Ramos (cell line): ENCODE measurements around the gene TMEM269.
"Not testable (repeated sequence)": the region's sequence is repeated elsewhere in the genome, so short reads cannot be mapped to it uniquely, and the experiment has no call there.

Experiments used
- in situ Hi-C: fragments of 300-500 bp; cut with MboI; formaldehyde crosslinking; loops from one replicate; pipeline ENCODE4 v1.14.3; 2022; ENCODE audit warnings: low sequenced_read_pairs; ENCODE audit not compliant: unreplicated experiment

Gene TMEM269

DNA sequence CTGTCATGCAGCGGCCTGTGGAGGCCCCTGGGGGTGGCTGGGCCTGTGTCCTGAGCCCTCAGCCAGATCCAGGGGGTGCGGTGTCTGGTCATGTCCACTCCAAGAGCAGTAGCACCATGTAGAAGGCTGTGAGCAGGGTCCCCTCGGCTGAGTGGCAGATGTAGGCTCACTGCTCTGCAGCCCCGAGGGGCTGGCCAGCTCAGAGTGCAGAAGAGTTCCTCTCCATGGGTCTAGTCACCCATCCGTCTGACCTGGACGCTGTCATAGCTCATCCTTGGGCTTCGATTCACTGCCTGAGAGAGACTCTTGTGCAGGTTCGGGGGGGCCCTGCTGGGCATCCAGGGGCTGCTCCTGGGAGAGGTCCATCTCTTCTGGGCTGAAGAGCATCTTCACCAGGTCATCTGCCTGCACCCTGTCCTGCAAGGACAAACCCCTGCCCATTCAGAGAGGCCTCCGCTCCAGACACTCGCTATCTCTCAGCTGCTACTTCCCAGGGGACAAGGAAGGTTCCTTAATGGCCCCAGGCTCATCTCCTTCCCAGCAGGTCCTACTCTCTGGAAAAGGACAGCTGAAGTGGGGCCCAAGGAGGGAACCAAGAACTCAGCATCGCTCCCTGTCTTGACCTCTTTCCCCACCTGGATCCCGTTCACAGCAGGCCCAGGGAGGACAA, 38.2 kb upstream of the TMEM269 start:
- in situ Hi-C loops: loop anchor here (10.0 to 25.0 kb wide), 2 partner anchors 159 to 602 kb away; no protein-coding TSS in a partner anchor

DNA sequence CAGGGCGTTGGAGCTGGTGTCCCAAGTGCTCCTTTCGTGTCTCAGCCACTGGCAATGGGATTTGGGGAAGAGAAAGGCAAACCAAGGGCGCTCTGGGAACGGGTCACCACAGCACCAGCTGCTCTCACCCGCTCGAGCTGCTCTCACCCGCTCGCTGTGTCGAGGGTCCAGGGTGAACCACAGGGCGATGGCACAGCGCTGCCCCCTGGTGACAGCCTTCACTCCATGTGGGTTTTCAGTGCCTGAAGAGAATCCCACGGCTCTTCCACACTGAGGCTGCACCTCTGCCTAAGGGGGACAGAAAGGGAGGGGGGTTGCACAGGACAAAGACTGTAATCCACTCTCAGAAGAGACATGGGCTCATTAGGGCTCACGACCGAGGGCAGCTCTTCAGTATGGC, 37.7 kb upstream of the TMEM269 start:
- in situ Hi-C loops: loop anchor here (10.0 to 25.0 kb wide), 2 partner anchors 160 to 602 kb away; no protein-coding TSS in a partner anchor

DNA sequence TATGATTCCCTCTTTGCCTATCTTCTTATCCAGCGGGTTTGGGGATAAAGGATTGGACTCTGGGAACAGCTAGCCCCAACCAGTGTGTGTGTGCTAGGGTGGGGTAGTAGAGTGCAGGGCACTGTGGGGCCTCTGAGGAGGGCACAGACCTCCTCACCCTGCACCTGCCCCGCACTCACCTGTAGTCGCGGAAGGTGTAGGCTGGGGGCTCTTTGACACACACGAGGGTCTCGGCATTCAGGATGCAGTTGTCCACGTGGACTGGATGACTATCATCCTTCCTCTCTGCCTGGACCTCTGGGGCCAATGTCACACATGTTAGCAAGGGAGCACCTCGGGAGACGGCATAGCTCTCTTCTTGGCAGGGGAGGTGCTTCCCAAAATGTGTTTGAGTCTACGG, 36.8 kb upstream of the TMEM269 start:
- in situ Hi-C loops: loop anchor here (10.0 to 25.0 kb wide), 2 partner anchors 161 to 603 kb away; no protein-coding TSS in a partner anchor

DNA sequence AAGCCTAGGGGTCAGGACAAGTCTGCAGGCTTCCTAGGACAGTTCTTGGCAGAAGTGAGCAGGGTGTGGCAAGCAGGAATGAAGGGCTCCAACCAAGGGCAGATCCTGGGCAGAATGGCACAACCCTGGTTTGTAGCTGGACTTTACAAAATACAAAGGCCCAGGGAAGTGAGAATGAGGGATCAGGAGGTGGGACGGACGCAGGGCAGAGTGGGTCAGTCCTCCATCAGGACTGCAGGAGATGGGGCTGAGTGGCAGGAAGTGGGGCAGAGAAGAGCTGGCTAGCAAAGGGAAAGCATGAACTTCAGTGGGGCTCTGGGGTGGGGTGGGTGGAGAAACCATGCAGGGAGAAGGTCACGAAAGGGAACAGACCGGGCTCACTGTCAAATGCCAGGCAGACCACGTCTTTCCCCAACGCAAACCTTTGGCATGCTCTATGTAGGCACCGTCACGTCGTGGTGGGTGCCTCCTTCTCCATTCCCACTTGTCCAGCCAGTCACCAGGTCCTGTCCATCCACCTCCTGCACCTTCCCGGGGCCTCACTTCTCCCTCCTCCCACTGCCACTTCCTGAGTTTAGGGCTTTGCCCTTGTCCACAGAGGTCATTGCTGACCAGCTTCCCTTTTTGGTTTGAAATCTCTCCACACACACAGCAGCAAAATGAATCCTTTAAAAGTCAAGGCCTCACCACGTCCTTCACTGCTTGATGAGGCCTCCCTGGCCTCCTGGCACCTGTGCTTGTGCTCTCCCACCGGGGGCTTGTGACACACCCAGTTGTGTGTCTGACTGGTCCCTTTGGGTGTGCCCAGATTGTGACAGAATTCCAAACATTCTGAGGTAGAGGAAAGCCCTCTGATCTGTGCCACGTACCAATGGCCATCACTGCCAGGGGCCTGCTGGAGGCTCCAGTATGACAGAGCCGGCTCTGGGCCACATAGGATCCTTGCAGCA, 36.1 kb upstream of the TMEM269 start:
- in situ Hi-C loops: loop anchor here (10.0 to 25.0 kb wide), 2 partner anchors 161 to 604 kb away; no protein-coding TSS in a partner anchor

DNA sequence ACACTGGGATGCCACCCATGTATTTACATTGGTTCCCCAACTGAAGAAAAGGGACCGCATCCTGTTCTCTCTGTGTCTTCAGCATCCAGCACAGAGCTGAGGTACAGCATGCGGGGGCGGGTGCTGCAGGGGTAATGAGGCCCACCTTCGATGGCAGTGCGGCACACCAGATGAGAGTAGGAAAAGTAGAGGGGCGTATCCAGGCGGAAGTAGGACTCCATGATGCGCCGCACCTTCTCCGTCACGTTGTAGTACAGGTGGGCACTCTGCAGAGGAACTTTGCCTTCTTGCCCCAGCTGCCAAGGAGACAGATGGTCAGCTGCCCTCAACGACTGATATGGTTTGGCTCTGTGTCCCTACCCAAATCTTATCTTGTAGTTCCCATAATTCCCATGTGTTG, 34.8 kb upstream of the TMEM269 start:
- in situ Hi-C loops: no loop called here

DNA sequence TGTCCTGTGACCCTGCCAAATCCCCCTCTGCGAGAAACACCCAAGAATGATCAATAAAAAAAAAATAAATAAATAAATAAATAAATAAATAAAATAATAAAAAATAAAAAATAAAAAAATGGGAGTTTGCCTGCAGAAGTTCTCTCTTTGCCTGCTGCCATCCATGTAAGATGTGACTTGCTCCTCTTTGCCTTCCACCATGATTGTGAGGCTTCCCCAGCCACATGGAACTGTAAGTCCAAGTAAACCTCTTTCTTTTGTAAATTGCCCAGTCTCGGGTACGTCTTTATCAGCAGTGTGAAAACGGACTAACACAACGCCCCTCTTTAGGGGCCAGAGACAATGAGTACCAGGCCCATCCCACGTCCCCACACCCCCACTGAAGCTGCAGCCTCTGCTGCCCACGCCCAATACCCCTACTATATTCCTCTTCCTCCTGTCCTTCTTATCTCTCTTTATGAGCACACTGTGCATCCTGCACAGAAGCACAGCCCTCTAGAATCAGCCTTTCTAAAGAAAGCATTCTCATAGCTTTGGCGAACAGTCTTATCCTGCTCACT, 33.2 kb upstream of the TMEM269 start:
- in situ Hi-C loops: not testable (repeated sequence)

DNA sequence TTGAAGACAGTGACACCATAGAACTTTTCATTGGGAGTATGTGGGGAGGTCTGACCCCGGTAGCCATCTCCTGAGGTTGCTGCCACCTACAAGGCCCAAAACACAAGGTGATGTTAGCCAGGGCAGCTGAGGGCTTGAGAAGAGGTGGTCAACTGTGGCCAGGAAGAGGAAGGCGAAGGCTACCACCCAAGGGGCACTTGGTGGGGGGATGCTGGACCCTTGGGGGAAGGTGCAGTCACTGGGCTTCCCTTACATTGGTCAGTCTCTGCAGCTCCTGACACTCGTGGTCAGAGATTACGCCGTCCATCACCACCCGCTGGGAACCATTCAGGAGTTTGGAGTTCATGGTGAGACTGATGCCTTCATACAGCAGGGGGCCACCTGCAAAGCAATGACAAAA, 32.5 kb upstream of the TMEM269 start:
- in situ Hi-C loops: no loop called here

DNA sequence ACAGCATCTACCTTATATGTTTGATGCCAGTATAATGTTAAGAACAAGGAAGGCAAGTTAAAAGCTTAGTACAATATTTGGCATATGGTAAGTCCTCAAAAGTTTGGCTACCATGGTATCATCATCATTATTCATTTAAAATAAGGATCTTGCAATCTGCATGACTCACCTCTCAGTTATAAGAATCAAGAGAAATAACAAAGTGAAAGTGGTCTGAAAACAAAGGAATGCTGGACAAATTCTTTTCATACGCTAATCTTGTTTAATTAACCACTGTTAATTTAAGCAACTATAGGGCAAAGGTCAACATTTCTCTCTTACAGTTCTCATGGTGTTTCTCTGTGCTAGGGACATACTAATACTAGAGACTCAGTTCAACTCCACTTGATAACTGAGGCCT, 31.7 kb upstream of the TMEM269 start:
- in situ Hi-C loops: no loop called here

DNA sequence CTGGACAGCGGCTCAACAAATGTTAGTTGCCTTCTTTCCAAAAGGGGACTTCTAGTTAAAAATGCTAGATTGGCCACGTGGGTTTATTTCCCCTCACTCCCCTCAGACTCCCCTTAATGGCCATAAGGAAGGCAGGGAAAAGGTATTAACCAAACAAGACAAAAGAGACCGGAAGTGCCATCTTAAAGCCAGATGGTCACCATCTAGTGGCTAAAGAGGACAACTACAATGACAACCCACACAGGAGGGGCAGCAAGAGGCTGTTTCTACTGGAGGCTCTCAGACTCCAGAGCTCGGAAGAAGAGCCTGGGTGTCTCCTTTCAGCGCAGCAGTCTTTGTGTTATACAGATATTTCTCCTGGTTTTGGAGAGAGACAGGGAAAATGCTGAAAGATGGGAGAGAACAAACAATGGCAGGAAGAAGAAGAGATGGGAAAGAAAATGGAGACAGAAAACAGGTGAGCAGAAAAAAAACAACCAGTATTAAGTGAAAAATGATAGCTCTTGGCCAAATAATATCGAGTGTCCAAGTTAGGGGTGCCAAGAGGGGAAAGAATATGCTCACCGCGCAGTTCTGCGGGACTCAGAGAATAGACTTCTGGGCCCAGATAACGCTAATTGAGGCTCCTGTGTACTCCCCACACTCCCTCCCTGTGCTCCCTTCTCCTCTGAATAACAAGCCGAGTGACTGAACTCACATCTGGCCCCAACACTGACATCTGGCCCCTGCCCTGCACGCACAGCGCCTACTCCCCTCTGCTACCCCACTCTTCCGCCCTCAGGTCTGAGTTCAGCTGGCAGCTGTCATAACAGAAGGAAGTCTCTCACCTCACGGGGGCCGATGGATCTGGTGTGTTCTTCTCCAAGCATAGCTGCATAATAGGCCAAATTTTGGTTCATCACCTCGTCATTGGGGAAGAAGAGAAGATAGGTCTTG, 27.6 kb upstream of the TMEM269 start:
- in situ Hi-C loops: no loop called here

DNA sequence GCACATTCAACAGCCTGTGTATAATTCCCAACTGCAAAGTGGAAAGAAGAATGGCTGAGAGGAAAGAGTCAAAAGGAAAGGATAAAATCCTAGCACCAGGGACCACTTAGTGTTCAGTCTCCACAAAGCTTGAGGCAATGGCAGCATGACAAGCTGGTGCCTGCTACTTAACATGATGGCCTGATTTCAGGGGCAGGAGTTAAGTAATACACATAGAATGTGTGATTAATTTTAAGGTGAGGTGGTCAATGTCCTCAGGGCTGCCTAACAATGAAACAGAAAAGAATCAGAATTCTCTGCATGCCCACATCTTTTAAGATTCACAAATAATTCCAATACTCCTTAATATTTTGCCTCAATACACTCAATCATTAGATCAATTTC, 26.9 kb upstream of the TMEM269 start:
- in situ Hi-C loops: no loop called here

DNA sequence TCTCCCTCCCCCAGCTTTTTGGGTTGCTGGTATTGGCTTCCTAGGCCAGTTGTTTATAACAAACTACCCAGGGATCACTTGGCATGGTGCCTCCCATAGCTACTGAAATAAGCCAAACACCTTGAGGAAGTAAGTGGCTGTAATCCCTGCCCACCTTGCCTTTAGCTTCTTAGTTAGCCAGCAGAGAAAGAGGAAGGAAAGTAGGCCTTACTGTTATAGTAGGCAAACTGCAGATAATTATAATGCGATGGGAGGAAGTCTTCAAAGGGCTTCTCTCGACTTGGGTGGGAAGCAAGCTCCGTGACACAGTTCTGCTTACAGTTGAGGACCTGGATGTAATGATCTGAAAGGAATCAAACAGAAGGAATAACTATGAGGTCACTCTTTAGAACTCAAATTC, 26.1 kb upstream of the TMEM269 start:
- in situ Hi-C loops: no loop called here

DNA sequence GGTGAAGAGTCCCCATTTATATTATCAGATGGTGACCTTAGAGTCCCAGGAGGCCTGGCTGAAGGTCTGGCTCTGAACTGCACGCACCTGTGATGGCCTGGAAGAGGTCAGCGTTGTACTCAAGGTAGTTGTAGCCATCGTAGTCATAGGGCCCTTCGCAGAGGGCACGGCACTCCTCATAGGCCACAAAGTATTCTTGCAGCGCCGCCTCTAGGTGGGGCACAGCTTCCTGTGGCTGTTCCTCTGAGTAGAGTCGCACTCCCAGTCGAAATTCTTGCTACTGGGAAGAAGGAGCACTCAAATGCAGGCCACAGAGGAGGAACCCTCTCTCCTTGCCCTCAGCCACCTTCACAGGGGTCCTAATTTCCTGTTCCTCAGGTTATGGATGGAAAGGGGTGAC, 25.7 kb upstream of the TMEM269 start:
- in situ Hi-C loops: no loop called here

DNA sequence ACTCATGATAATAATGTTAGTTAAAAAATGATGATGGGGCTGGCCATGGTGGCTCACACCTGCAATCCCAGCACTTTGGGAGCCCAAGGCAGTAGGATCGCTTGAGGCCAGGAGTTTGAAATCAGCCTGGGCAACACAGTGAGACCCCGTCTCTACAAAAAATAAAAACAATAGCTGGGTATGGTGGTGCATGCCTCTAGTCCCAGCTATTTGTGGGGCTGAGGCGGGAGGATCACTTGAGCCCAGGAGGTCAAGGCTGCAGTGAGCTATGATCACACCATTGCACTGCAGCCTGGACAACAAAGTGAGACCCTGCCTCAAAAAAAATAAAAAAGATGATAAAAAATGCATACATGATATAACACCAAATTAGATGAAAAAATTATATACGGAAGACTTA, 23.2 kb upstream of the TMEM269 start:
- in situ Hi-C loops: no loop called here

DNA sequence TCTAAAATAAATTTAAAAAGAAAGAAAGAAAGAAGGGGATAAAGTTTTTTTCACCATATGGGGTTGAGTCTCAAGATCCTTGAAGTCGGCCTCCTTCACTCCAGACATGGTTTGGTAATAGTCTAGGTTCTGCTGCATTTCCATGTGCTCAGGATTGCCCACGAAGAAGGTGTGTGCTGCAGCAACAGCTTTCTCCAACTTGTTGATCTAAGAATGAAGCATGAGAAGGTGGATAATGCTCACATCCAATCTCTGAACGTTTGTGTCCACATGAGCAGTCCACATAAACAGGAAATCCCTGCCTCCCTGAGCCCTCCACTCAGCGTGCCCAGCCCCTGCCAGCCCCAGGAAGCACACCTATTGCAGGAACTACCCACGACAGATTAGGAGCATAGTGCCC, 22.5 kb upstream of the TMEM269 start:
- in situ Hi-C loops: no loop called here

DNA sequence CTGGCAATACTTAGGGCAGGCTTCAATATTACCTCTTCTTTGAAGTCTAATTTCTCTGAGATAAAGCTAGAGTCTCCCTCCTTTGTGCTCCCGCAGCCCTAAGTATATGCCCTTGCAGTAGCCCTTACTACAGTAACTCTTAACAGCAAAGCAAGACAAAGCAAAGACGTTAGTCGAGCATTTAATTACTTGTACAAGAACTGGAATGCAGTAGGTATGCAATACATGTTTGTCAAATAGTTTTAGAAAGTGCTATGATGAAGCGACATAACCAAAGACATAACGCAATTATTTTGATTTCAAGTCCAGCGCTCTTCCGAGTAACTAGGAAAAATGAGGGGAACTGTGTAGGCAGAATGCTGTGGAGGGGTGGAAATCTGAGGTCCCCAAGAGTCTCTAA, 19.5 kb upstream of the TMEM269 start:
- in situ Hi-C loops: no loop called here

DNA sequence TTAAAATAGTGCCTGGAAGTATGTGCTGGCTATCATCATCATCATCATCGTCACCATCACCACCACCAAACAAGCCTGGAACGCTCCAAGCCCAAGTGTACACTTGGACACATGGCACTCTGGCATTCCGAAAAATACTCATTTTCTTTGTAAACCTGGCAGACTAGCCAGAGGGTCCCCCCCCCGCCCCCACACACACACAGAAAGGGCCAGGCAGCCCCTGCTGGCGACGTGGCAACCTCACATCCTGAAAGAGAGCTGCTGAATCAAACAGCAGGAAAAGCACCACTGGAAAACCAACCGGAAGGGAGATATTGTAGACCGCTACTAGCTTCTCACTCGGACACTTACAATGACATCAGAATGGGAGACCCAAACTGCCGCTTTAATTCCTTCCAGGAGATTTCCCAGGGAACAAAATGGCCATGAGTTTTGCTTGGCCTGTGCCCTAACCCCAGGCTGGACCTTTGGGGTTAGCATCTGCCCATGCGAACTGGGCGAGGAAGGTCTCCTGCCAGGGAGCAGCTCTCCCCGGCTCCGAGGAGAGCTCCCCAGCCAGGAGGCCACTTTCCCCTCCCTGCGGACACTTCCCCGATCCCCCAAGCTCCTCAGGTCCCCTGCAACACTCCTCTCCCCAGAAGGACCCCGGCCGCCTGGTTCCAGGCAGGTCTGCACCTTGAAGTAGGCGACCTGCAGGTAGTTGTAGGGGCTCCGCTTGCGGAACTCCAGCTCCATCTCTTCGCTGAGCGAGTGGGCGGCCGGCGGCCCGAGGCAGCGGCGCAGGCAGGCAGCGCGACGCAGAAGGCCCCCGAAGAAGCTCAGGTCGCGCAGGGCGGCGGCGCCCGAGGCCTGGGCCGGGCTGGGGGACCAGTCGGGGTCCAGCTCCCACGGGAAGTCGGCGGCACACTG, 18.7 kb upstream of the TMEM269 start:
- in situ Hi-C loops: no loop called here

DNA sequence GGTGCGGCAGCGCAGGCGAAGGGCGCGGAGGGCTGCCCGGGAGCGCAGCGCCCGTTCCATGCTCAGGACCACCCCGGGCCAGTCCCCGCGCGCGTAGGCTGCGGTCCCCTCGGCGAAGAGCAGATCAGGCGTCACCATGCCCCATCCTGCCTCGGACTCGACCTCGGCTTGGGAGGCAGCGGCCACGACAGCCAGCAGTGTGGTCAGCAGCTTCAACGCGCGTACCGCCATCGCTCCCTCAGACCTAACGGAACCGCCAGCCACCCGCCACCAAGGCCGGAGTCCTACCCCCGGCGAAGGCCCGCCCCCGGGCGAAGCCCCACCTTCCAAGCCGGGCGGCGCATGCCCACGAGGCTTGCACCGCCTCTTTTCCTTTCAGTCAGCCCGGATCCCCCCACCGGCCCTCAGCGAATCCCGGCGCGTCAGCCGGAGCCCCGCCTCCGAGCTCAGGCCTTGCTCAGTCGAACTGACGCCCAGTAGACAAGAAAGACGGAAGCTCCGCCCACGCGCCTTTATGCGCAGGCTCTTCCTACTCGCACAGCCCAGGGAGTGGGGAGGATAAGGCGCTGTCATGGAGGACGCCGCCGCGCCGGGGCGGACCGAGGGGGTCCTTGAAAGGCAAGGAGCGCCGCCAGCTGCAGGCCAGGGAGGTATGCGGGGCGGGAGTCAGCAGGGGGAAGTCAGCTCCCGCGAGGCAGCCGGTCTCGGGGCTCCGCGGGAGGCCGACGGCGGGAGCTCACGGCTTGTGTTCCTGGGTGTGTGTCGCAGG, 17.9 kb upstream of the TMEM269 start, which contains the start of the genes C1orf50 and P3H1:
TSS of gene C1orf50 (plus strand) at position 509 of the 769 bp plus-strand sequence. CDS start at position 572, 63 bp downstream.
TSS of gene P3H1 (minus strand) at position 288 of the 769 bp plus-strand sequence. CDS start at position 231, 57 bp downstream.
- in situ Hi-C loops: no loop called here

DNA sequence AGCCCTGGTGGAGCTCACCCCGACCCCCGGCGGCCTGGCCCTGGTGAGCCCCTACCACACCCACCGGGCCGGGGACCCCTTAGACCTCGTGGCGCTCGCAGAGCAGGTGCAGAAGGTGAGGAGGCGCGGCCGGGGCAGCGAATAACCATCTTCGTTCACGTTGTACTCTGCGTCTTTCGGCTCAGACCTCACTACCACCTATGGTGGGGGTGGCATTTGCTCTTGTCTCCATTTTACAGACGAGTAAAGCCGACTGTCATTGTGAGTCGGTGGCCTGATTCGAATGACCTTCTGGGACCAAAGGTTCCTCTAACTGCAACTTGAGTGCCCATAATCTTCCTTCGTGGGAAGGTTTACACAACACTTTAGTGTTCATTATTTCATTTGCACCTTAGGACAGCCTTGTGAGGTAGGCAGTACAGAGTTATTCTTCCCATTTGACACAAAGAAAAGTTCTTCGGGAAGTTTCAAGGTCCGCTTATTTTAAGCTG, 17.2 kb upstream of the TMEM269 start:
- in situ Hi-C loops: no loop called here
